Loucy (cell line): ENCODE data around the gene CRLF3.

Experiments
- H2AFZ ChIP-seq: fragments of 200-600 bp; sonication (generic); 2 replicates; pipeline ENCODE4 v1.6.0; 2016; ENCODE audit warnings: antibody characterized with exemption, mild to moderate bottlenecking, low read length, moderate library complexity
- H3F3A ChIP-seq: fragments of 200-600 bp; 2 replicates; pipeline ENCODE4 v1.6.0; 2016; ENCODE audit warnings: antibody characterized with exemption, low read depth, mild to moderate bottlenecking
- H3K27me3 ChIP-seq: fragments of 200-600 bp; sonication (generic); 2 replicates; pipeline ENCODE4 v1.6.1; 2014; ENCODE audit warnings: low read length, mild to moderate bottlenecking; ENCODE audit not compliant: insufficient read depth, poor library complexity, severe bottlenecking
- H3K36me3 ChIP-seq: fragments of 200-600 bp; sonication (generic); 2 replicates; pipeline ENCODE4 v1.6.1; 2016; ENCODE audit warnings: low read length; ENCODE audit not compliant: insufficient read depth
- H3K4me1 ChIP-seq: fragments of 200-600 bp; sonication (generic); 2 replicates; pipeline ENCODE4 v1.5.1; 2014; ENCODE audit warnings: low read length, mild to moderate bottlenecking; ENCODE audit not compliant: insufficient read depth, poor library complexity, severe bottlenecking
- H3K4me2 ChIP-seq: fragments of 200-600 bp; sonication (generic); 2 replicates; pipeline ENCODE4 v1.6.0; 2014; ENCODE audit warnings: antibody characterized with exemption, low read length, low read depth, mild to moderate bottlenecking; ENCODE audit not compliant: poor library complexity, severe bottlenecking
- H3K4me3 ChIP-seq: fragments of 200-600 bp; sonication (generic); 2 replicates; pipeline ENCODE4 v1.5.1; 2014; ENCODE audit warnings: low read length, mild to moderate bottlenecking, mixed read lengths; ENCODE audit not compliant: poor library complexity, severe bottlenecking
- H3K79me2 ChIP-seq: fragments of 200-600 bp; sonication (generic); 2 replicates; pipeline ENCODE4 v1.6.1; 2014; ENCODE audit warnings: low read length; ENCODE audit not compliant: insufficient read depth
- H3K9ac ChIP-seq: fragments of 200-600 bp; sonication (generic); 2 replicates; pipeline ENCODE4 v1.6.0; 2014; ENCODE audit warnings: mild to moderate bottlenecking, low read depth, low read length, moderate library complexity; ENCODE audit not compliant: poor library complexity, severe bottlenecking
- H3K9me2 ChIP-seq: fragments of 200-600 bp; sonication (generic); replicated peaks from 2 replicates; pipeline ENCODE4 v1.6.1; 2016; ENCODE audit warnings: low read depth, low read length, mixed read lengths
- H3K9me3 ChIP-seq: fragments of 200-600 bp; sonication (generic); 2 replicates; pipeline ENCODE4 v1.6.1; 2014; ENCODE audit warnings: mild to moderate bottlenecking, antibody characterized with exemption, low read length, low read depth; ENCODE audit not compliant: insufficient read depth
- H4K20me1 ChIP-seq: fragments of 200-600 bp; sonication (generic); 2 replicates; pipeline ENCODE4 v1.6.0; 2014; ENCODE audit warnings: antibody characterized with exemption, low read length, mild to moderate bottlenecking; ENCODE audit not compliant: insufficient read depth, poor library complexity, severe bottlenecking
- EZH2phosphoT487 ChIP-seq: fragments of 200-600 bp; IDR thresholded peaks from 2 replicates; pipeline ENCODE4 v1.6.1; 2018; ENCODE audit warnings: antibody characterized with exemption, mild to moderate bottlenecking, moderate library complexity, borderline replicate concordance
- TF ChIP-seq, protein P1 (sequence below): fragments of 200-600 bp; sonication (generic); conservative IDR thresholded peaks from 2 replicates; pipeline ENCODE4 v1.5.1; 2014; ENCODE audit warnings: mild to moderate bottlenecking, antibody characterized with exemption, low read length

CRLF3 gene

DNA sequence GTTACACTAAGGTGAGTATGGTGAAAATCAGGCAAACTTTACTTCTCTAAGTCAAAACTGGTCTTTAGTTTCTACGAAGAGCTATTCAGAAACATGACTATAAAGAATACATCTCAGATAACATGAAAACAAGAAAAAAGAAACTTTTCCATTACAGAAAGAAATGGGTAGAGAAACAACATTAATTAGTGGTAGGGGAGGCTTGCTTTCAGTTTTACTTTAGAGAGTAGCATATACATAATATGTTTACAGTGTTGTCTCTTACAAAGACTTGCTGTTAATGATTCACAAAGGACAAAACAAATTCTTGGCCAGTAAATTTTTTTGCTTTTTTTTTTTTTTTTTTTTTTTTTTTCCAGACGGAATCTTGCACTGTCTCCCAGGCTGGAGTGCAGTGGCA is 34.2 kb downstream of the CRLF3 start:
- H3K27me3 ChIP-seq: no peaks in the 10 kb centered on the region
- no peak overlapping the region for H2AFZ ChIP-seq
- H3K36me3 ChIP-seq: peaks cover 62% of the 10 kb centered on the region
- H3K4me2 ChIP-seq: no peak overlapping the region
- no peaks in the 10 kb centered on the region for H3K79me2 ChIP-seq
- no peaks in the 10 kb centered on the region for H3K9me3 ChIP-seq
- no peak for TF ChIP-seq EZH2phosphoT487
- TF ChIP-seq, protein P1, sequence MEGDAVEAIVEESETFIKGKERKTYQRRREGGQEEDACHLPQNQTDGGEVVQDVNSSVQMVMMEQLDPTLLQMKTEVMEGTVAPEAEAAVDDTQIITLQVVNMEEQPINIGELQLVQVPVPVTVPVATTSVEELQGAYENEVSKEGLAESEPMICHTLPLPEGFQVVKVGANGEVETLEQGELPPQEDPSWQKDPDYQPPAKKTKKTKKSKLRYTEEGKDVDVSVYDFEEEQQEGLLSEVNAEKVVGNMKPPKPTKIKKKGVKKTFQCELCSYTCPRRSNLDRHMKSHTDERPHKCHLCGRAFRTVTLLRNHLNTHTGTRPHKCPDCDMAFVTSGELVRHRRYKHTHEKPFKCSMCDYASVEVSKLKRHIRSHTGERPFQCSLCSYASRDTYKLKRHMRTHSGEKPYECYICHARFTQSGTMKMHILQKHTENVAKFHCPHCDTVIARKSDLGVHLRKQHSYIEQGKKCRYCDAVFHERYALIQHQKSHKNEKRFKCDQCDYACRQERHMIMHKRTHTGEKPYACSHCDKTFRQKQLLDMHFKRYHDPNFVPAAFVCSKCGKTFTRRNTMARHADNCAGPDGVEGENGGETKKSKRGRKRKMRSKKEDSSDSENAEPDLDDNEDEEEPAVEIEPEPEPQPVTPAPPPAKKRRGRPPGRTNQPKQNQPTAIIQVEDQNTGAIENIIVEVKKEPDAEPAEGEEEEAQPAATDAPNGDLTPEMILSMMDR: no peak
- H3K9ac ChIP-seq: no peak overlapping the region
- H3K9me2 ChIP-seq: no peaks in the 10 kb centered on the region
- H3K4me3 ChIP-seq: no peak overlapping the region
- no peaks in the 10 kb centered on the region for H4K20me1 ChIP-seq
- no peaks in the 10 kb centered on the region for H3K4me1 ChIP-seq
- peaks cover 3% of the 10 kb centered on the region; the same call in 1 of the 2 replicates for H3F3A ChIP-seq

DNA sequence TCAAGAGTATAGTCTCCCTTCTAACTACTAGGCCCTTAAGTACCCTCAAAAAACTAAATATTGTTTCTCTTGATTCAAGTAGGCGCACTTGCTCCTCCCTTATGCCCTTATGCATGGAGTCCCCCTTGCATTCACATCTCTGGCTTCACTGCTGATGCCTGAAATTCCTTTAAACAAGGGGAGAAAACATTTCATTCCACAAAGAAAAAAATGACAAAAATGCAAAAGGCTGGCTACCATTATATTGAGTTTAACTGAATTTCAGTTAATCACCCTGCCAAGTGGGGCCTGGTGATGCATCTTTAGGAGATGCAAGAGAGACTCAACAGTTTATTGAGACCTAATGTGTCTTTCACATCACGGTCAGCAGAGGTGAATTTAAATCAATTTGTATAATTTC is 35.6 kb downstream of the CRLF3 start:
- Histone ChIP-seq H3K9me3 (no peaks in the 10 kb centered on the region), H3K79me2 (no peaks in the 10 kb centered on the region), H3F3A (peaks cover 3% of the 10 kb centered on the region; the same call in 1 of the 2 replicates), H3K9ac (no peak overlapping the region), H3K36me3 (peaks cover 59% of the 10 kb centered on the region), H3K27me3 (no peaks in the 10 kb centered on the region), H3K9me2 (no peaks in the 10 kb centered on the region), H3K4me2 (no peak overlapping the region), H2AFZ (no peak overlapping the region), H3K4me1 (no peaks in the 10 kb centered on the region), H4K20me1 (no peaks in the 10 kb centered on the region), H3K4me3 (no peak overlapping the region)
- TF ChIP-seq, protein P1: no peak
- no peak for TF ChIP-seq EZH2phosphoT487

DNA sequence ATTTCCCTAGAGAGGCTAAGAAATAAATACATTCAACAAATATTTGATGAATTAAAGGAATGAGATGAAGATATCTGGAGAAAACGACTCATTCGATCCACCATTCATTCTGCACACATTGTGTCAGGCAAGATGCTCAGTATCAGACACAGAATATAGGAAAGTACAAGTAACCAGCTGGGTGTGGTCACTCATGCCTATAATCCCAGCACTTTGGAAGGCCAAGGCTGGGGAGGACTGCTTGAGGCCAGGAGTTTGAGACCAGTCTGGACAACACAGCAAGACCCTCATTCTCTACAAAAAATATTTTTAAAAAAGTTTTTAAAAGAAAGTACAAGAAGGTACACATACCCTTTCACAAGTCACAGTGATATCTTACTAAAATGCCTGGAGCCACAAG is 42.3 kb downstream of the CRLF3 start:
- no peaks in the 10 kb centered on the region for H4K20me1 ChIP-seq
- peaks cover 3% of the 10 kb centered on the region; the same call in 1 of the 2 replicates for H3F3A ChIP-seq
- no peaks in the 10 kb centered on the region for H3K9me2 ChIP-seq
- no peak overlapping the region for H3K4me3 ChIP-seq
- peaks cover 33% of the 10 kb centered on the region; the same call in 1 of the 2 replicates for H3K36me3 ChIP-seq
- H3K9me3 ChIP-seq: no peaks in the 10 kb centered on the region
- TF ChIP-seq EZH2phosphoT487: no peak
- TF ChIP-seq, protein P1: no peak
- no peak overlapping the region for H3K9ac ChIP-seq
- H3K79me2 ChIP-seq: no peaks in the 10 kb centered on the region
- no peaks in the 10 kb centered on the region for H3K4me1 ChIP-seq
- no peaks in the 10 kb centered on the region for H3K27me3 ChIP-seq
- H2AFZ ChIP-seq: no peak overlapping the region
- no peak overlapping the region for H3K4me2 ChIP-seq
